MM.1S (cell line): ENCODE measurements around the gene DENND5B.

Experiments
- DNase-seq: peaks from one replicate; pipeline ENCODE4 v3.0.0-alpha.2; 2015
- H2AFZ ChIP-seq: fragments of 300-600 bp; sonication (generic); 2 replicates; pipeline ENCODE4 v1.6.0; 2016; ENCODE audit warnings: antibody characterized with exemption, low read length
- H3F3A ChIP-seq: fragments of 300-600 bp; sonication (generic); 2 replicates; pipeline ENCODE4 v1.6.1; 2016; ENCODE audit warnings: mild to moderate bottlenecking, antibody characterized with exemption, low read length, moderate library complexity, mixed read lengths; ENCODE audit not compliant: insufficient read depth
- H3K27ac ChIP-seq: fragments of 300-600 bp; sonication (generic); 2 replicates; pipeline ENCODE4 v1.5.1; 2016; ENCODE audit warnings: mild to moderate bottlenecking, low read length
- H3K27me3 ChIP-seq: fragments of 300-600 bp; sonication (generic); replicated peaks from 2 replicates; pipeline ENCODE4 v1.6.0; 2016; ENCODE audit warnings: low read length; ENCODE audit not compliant: insufficient read depth
- H3K36me3 ChIP-seq: fragments of 300-600 bp; sonication (generic); replicated peaks from 2 replicates; pipeline ENCODE4 v1.6.1; 2016; ENCODE audit warnings: mild to moderate bottlenecking, low read length, mixed read lengths; ENCODE audit not compliant: insufficient read depth
- H3K4me1 ChIP-seq: fragments of 300-600 bp; sonication (generic); 2 replicates; pipeline ENCODE4 v1.6.1; 2016; ENCODE audit warnings: low read length, mixed read lengths
- H3K4me2 ChIP-seq: fragments of 300-600 bp; sonication (generic); 2 replicates; pipeline ENCODE4 v1.6.0; 2016; ENCODE audit warnings: low read depth, low read length
- H3K4me3 ChIP-seq: fragments of 300-600 bp; sonication (generic); 2 replicates; pipeline ENCODE4 v1.5.1; 2016; ENCODE audit warnings: low read length, mixed read lengths
- H3K79me2 ChIP-seq: fragments of 300-600 bp; sonication (generic); 2 replicates; pipeline ENCODE4 v1.6.1; 2016; ENCODE audit warnings: mixed run types, low read length, mixed read lengths
- H3K9ac ChIP-seq: fragments of 300-600 bp; sonication (generic); 2 replicates; pipeline ENCODE4 v1.6.1; 2016; ENCODE audit warnings: low read length, mixed read lengths
- H3K9me2 ChIP-seq: fragments of 300-600 bp; sonication (generic); replicated peaks from 2 replicates; pipeline ENCODE4 v1.6.1; 2016; ENCODE audit warnings: mild to moderate bottlenecking, low read length, mixed read lengths; ENCODE audit not compliant: insufficient read depth
- H3K9me3 ChIP-seq: fragments of 300-600 bp; sonication (generic); replicated peaks from 2 replicates; pipeline ENCODE4 v1.6.1; 2016; ENCODE audit warnings: mild to moderate bottlenecking, low read length, mixed read lengths; ENCODE audit not compliant: insufficient read depth
- H4K20me1 ChIP-seq: fragments of 300-600 bp; sonication (generic); 2 replicates; pipeline ENCODE4 v1.6.1; 2016; ENCODE audit warnings: mild to moderate bottlenecking, low read length, moderate library complexity, mixed read lengths; ENCODE audit not compliant: insufficient read depth
- CTCF ChIP-seq: fragments of 300-600 bp; sonication (generic); IDR thresholded peaks from 2 replicates; pipeline ENCODE4 v1.5.1; 2016; ENCODE audit warnings: antibody characterized with exemption, low read length, mixed read lengths
- EZH2 ChIP-seq: fragments of 300-600 bp; sonication (generic); optimal IDR thresholded peaks from 2 replicates; pipeline ENCODE3; 2017; ENCODE audit warnings: low read depth, mild to moderate bottlenecking, antibody characterized with exemption, low read length, mixed read lengths
- EZH2phosphoT487 ChIP-seq: fragments of 300-600 bp; sonication (generic); IDR thresholded peaks from 2 replicates; pipeline ENCODE4 v1.6.1; 2018; ENCODE audit warnings: antibody characterized with exemption, low read length

DENND5B gene

DNA sequence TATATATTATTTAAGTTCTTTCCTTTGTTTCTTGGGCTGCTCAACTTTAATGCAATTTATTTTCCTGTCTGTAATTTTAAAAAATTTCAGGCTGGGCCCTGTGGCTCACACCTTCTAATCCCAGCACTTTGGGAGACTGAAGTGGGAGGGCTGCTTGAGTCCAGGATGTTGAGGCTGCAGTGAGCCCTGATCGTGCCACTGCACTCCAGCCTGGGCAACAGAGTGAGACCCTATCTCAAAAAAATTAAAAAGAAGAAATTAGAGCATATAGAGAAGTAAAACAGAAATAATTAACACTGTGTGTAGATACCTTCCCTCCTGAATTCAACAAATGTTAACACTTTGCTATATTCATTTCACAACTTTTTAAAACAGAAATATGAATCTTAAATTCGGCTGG, 74.2 kb downstream of the DENND5B start:
- Histone ChIP-seq H3K9ac (no peak overlapping the region), H3K79me2 (peaks cover 39% of the 10 kb centered on the region), H3K9me2 (no peaks in the 10 kb centered on the region), H3K27ac (no peak overlapping the region), H3K36me3 (no peaks in the 10 kb centered on the region), H3K27me3 (no peaks in the 10 kb centered on the region), H3K4me2 (no peak overlapping the region), H4K20me1 (no peaks in the 10 kb centered on the region), H3K4me3 (no peak overlapping the region), H3K9me3 (no peaks in the 10 kb centered on the region), H3F3A (no peaks in the 10 kb centered on the region), H2AFZ (no peak overlapping the region), H3K4me1 (peaks cover 9% of the 10 kb centered on the region; the same call in 1 of the 2 replicates)
- DNase-seq: no peak
- TF ChIP-seq EZH2phosphoT487 (no peak), CTCF (no peak), EZH2 (no peak)

DNA sequence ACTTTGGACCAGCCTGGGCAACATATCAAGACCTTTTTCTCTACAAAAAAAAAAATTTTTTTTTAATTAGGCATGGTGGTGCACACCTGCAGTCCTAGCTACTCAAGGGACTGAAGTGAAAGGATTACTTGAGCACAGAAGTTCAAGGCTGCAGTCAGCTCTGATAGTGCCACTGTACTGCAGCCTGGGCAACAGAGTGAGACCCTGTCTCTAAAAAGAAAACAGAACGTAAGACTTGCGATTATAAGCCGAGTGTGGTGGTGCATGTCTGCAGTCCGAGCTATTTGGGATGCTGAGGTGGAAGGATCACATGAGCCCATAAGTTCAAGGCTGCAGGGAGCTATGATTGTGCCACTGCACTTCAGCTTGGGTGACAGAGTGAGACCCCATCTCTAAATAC, 76.0 kb downstream of the DENND5B start:
- peaks cover 35% of the 10 kb centered on the region; the same call in 1 of the 2 replicates for H3K79me2 ChIP-seq
- H3K27me3 ChIP-seq: no peaks in the 10 kb centered on the region
- no peak overlapping the region for H2AFZ ChIP-seq
- no peak for TF ChIP-seq CTCF
- no peak for TF ChIP-seq EZH2phosphoT487
- TF ChIP-seq EZH2: no peak
- no peaks in the 10 kb centered on the region for H3K9me3 ChIP-seq
- no peak overlapping the region for H3K4me3 ChIP-seq
- no peaks in the 10 kb centered on the region for H4K20me1 ChIP-seq
- H3K9ac ChIP-seq: no peak overlapping the region
- no peaks in the 10 kb centered on the region for H3K9me2 ChIP-seq
- H3K4me1 ChIP-seq: peaks cover 5% of the 10 kb centered on the region; the same call in 1 of the 2 replicates
- DNase-seq: no peak
- no peaks in the 10 kb centered on the region for H3K36me3 ChIP-seq
- H3F3A ChIP-seq: no peaks in the 10 kb centered on the region
- H3K4me2 ChIP-seq: no peak overlapping the region
- H3K27ac ChIP-seq: no peak overlapping the region

DNA sequence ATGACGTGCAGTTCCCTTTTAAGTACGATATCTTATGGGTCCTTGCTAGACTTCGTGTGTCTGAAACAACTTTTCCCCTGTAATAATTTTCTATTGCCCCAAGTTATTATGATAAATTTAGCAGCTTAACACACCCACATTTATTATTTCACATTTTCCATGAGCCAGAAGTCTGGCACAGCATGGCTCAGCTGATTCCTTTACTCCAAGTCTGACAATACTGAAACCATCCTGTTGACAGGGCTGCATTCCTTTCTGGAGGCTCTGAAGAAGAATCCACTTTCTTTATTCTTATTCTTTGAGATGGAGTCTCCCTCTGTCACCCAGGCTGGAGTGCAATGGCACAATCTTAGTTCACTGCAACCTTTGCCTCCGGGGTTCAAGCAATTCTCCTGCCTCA, 80.9 kb downstream of the DENND5B start:
- H2AFZ ChIP-seq: no peak overlapping the region
- H3K4me3 ChIP-seq: no peak overlapping the region
- no peak overlapping the region for H3K27ac ChIP-seq
- no peak overlapping the region for H3K4me2 ChIP-seq
- no peaks in the 10 kb centered on the region for H4K20me1 ChIP-seq
- no peaks in the 10 kb centered on the region for H3K4me1 ChIP-seq
- H3K27me3 ChIP-seq: no peaks in the 10 kb centered on the region
- no peaks in the 10 kb centered on the region for H3K36me3 ChIP-seq
- no peaks in the 10 kb centered on the region for H3K9me2 ChIP-seq
- H3K9ac ChIP-seq: no peak overlapping the region
- no peaks in the 10 kb centered on the region for H3K9me3 ChIP-seq
- peaks cover 32% of the 10 kb centered on the region for H3K79me2 ChIP-seq
- no peak for DNase-seq
- no peaks in the 10 kb centered on the region for H3F3A ChIP-seq
- TF ChIP-seq EZH2phosphoT487 (no peak), CTCF (no peak), EZH2 (no peak)
